Measurements from ENCODE around the gene SLCO4C1.

GRCh38 chr5:102271759-102272158, 24.3 kb downstream of the SLCO4C1 start:
- TF ChIP-seq CTCF (IDR thresholded peaks at IDR 0.05) (no peak), POLR2A (IDR thresholded peaks at IDR 0.05) (no peak)
